Testis (tissue), 2 donors: Measurements from ENCODE around the gene ADCY5.

ENCODE experiments used
- POLR2A ChIP-seq: fragments of 450-650 bp; IDR thresholded peaks from one replicate; pipeline ENCODE4 v1.6.1; 2017; ENCODE audit warnings: antibody characterized with exemption, mild to moderate bottlenecking, moderate library complexity
- TF ChIP-seq, protein P1 (sequence below), 3 experiments: fragments of 450-650 bp in 2 of 3; fragments of 200-600 bp in 1 of 3; sonication (generic) in 1 of 3; IDR thresholded peaks; one replicate each; pipeline ENCODE4 v1.5.1; 2016 to 2019; ENCODE audit warnings: antibody characterized with exemption in 3 of 3, mild to moderate bottlenecking in 2 of 3, moderate library complexity in 1 of 3

GRCh38 chr3:123405021-123405420 is 43.9 kb downstream of the ADCY5 start:
- no peak for TF ChIP-seq POLR2A
- TF ChIP-seq, protein P1, sequence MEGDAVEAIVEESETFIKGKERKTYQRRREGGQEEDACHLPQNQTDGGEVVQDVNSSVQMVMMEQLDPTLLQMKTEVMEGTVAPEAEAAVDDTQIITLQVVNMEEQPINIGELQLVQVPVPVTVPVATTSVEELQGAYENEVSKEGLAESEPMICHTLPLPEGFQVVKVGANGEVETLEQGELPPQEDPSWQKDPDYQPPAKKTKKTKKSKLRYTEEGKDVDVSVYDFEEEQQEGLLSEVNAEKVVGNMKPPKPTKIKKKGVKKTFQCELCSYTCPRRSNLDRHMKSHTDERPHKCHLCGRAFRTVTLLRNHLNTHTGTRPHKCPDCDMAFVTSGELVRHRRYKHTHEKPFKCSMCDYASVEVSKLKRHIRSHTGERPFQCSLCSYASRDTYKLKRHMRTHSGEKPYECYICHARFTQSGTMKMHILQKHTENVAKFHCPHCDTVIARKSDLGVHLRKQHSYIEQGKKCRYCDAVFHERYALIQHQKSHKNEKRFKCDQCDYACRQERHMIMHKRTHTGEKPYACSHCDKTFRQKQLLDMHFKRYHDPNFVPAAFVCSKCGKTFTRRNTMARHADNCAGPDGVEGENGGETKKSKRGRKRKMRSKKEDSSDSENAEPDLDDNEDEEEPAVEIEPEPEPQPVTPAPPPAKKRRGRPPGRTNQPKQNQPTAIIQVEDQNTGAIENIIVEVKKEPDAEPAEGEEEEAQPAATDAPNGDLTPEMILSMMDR (IDR thresholded peaks at IDR 0.05): no peak
